Natural killer cell (primary cell): ENCODE results near the gene SH3BGR. TPM values are rescaled to one million over a fixed set of nuclear protein-coding genes. Genes with fewer than 3 reads are reported as not detected.

Source experiments
- ATAC-seq, 3 donors: fragments of 150-1000 bp in 2 of 3; fragments of 200-7000 bp in 1 of 3; cut with Tn5 transposase; 1 replicate in 1 of 3; 2 replicates in 2 of 3; pipeline ENCODE4 v1.10.0; 2021; ENCODE audit warnings: mild to moderate bottlenecking in 2 of 3, moderate library complexity in 2 of 3
- DNase-seq, 2 donors: peaks; one replicate each; pipeline versions ENCODE4 v3.0.0 to v3.0.0-alpha.2; 2013 to 2021; ENCODE audit warnings: mixed read lengths in 1 of 2
- H3K27ac ChIP-seq: one replicate; pipeline ENCODE4 v1.5.1; 2013; ENCODE audit warnings: mild to moderate bottlenecking, low read length
- H3K27me3 ChIP-seq: one replicate; pipeline ENCODE4 v1.6.1; 2013; ENCODE audit warnings: low read length; ENCODE audit not compliant: control insufficient read depth, insufficient read depth
- H3K36me3 ChIP-seq: one replicate; pipeline ENCODE4 v1.6.1; 2013; ENCODE audit warnings: low read length; ENCODE audit not compliant: control insufficient read depth, insufficient read depth
- H3K4me1 ChIP-seq: one replicate; pipeline ENCODE4 v1.6.1; 2013; ENCODE audit warnings: low read length; ENCODE audit not compliant: control insufficient read depth, insufficient read depth
- H3K4me3 ChIP-seq: one replicate; pipeline ENCODE4 v1.5.1; 2013; ENCODE audit warnings: low read length
- H3K9me3 ChIP-seq: one replicate; pipeline ENCODE4 v1.6.1; 2013; ENCODE audit warnings: low read length; ENCODE audit not compliant: control insufficient read depth, insufficient read depth
- H3K27ac Mint-ChIP-seq, 2 donors: one replicate each; pipeline ENCODE4 v1.8.0; 2022; ENCODE audit warnings: mild to moderate bottlenecking in 2 of 2, mixed read lengths in 2 of 2, moderate library complexity in 1 of 2
- H3K27me3 Mint-ChIP-seq, 2 donors: one replicate each; pipeline ENCODE4 v1.8.0; 2022; ENCODE audit warnings: low read depth in 2 of 2, mixed read lengths in 2 of 2
- H3K36me3 Mint-ChIP-seq: one replicate; pipeline ENCODE4 v1.8.0; 2022; ENCODE audit warnings: mixed read lengths
- H3K4me1 Mint-ChIP-seq, 2 donors: one replicate each; pipeline ENCODE4 v1.8.0; 2022; ENCODE audit warnings: mixed read lengths in 2 of 2
- H3K4me3 Mint-ChIP-seq: one replicate; pipeline ENCODE4 v1.8.0; 2022; ENCODE audit warnings: mild to moderate bottlenecking, moderate library complexity, mixed read lengths
- H3K9me3 Mint-ChIP-seq, 2 donors: one replicate each; pipeline ENCODE4 v1.8.0; 2022; ENCODE audit warnings: mixed read lengths in 2 of 2
- WGBS: methylation state at CpG from one replicate; pipeline ENCODE4 v1.1.7; 2013; ENCODE audit warnings: missing lambda C conversion rate; ENCODE audit not compliant: insufficient coverage; 5-methylcytosine and 5-hydroxymethylcytosine counted together
- intact Hi-C: fragments of 100-400 bp; cut with micrococcal nuclease; formaldehyde crosslinking; loops from one replicate; pipeline ENCODE4 v1.14.2; 2022
- total RNA-seq, 4 donors: library from RNA; stranded (reverse); fragments of 120-200 nt in 1 of 4; gene quantifications; one replicate each; pipeline versions ENCODE4 v1.2.3 to v1.2.4, GENCODE V29; 2013 to 2022
- TF ChIP-seq, protein P1 (sequence below): fragments of 200-600 bp; IDR thresholded peaks from one replicate; pipeline ENCODE4 v1.8.0; 2022; ENCODE audit warnings: antibody characterized with exemption

Gene SH3BGR
- total RNA-seq, 3 donors from 2014 or later (not counting 1 experiment from before 2014, with no cell fraction given) = 0.75 to 1.3 TPM; not detected in 1

DNA sequence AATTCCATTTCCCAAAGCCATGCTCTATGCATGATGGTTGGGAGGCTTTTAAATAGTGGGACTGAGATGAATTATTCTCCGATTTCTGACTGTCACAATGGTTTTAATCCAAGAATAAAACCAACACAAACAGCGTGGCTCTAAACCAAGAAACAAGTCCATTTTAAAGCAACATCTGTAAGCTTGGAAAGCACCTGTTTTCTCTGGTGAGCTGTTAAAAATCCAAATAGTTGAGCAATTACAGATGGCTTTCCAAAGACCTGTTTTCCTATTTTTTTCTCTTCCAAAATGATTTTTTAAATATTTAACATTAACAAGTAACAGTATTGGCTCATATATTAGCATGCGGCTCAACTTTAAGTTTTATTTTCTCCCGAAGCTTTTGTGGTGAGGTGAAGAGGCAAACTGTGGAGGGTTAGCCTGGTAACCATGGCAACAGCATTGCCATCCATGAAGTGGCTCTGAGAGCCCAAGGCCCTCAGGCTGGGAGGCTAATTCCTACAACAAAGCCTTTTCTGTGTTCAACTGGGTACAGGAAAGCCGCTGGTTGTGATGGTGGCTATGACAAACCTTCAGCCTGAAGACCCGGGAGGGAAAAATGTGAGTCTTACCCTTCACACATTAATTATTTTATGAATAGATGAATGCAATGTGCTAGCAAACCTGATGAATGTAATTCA lies 104.3 kb downstream of the SH3BGR start:
- 84% methylated on average over 5 of the region's 6 CpGs for WGBS
- TF ChIP-seq, protein P1, sequence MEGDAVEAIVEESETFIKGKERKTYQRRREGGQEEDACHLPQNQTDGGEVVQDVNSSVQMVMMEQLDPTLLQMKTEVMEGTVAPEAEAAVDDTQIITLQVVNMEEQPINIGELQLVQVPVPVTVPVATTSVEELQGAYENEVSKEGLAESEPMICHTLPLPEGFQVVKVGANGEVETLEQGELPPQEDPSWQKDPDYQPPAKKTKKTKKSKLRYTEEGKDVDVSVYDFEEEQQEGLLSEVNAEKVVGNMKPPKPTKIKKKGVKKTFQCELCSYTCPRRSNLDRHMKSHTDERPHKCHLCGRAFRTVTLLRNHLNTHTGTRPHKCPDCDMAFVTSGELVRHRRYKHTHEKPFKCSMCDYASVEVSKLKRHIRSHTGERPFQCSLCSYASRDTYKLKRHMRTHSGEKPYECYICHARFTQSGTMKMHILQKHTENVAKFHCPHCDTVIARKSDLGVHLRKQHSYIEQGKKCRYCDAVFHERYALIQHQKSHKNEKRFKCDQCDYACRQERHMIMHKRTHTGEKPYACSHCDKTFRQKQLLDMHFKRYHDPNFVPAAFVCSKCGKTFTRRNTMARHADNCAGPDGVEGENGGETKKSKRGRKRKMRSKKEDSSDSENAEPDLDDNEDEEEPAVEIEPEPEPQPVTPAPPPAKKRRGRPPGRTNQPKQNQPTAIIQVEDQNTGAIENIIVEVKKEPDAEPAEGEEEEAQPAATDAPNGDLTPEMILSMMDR = no peak
- Mint-ChIP-seq H3K36me3 (no peaks in the 10 kb centered on the region), H3K4me3 (no peak overlapping the region), H3K27me3 (peaks cover 0 to 22% of the 10 kb centered on the region in 2 donors), H3K27ac (no peak overlapping the region), H3K4me1 (no peaks in the 10 kb centered on the region), H3K9me3 (peaks cover 0 to 2% of the 10 kb centered on the region in 2 donors)
- no peak overlapping the region for H3K27ac ChIP-seq
- no peaks in the 10 kb centered on the region for H3K36me3 ChIP-seq
- no peaks in the 10 kb centered on the region for H3K9me3 ChIP-seq
- H3K27me3 ChIP-seq = no peaks in the 10 kb centered on the region
- no peaks in the 10 kb centered on the region for H3K4me1 ChIP-seq
- ATAC-seq (no peak), DNase-seq (no peak)
- intact Hi-C loops = no loop called here
- no peak overlapping the region for H3K4me3 ChIP-seq

DNA sequence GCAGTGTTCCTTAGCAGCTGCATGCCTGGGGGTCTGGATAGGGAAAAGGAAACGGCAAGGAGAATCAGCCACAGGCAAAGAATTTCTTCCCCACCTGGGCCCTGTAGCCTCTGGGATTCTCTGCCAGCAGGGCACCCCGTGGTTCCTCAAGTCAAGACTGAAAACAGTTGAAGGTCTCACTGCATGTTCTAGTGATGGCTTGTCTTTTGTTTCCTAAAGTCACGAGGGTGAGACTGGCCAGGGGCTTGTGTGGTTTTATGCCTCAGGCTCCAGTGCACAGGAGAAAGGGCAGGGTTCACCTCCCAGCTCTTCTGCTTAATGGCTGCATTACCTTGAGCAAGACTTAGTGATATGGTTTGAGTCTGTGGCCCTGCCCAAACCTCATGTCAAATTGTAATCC lies 107.7 kb downstream of the SH3BGR start:
- H3K36me3 Mint-ChIP-seq = no peaks in the 10 kb centered on the region
- H3K4me3 Mint-ChIP-seq = no peak overlapping the region
- 54% methylated on average over 3 of the region's 3 CpGs for WGBS
- H3K27ac Mint-ChIP-seq = no peak overlapping the region
- H3K27me3 Mint-ChIP-seq = no peaks in the 10 kb centered on the region
- Histone ChIP-seq H3K27me3 (no peaks in the 10 kb centered on the region), H3K9me3 (no peaks in the 10 kb centered on the region), H3K27ac (no peak overlapping the region), H3K4me3 (no peak overlapping the region), H3K36me3 (no peaks in the 10 kb centered on the region), H3K4me1 (no peaks in the 10 kb centered on the region)
- no peak for ATAC-seq
- intact Hi-C loops = no loop called here
- TF ChIP-seq, protein P1 = no peak
- H3K9me3 Mint-ChIP-seq = peaks cover 0 to 2% of the 10 kb centered on the region in 2 donors
- DNase-seq = no peak
- H3K4me1 Mint-ChIP-seq = no peaks in the 10 kb centered on the region

DNA sequence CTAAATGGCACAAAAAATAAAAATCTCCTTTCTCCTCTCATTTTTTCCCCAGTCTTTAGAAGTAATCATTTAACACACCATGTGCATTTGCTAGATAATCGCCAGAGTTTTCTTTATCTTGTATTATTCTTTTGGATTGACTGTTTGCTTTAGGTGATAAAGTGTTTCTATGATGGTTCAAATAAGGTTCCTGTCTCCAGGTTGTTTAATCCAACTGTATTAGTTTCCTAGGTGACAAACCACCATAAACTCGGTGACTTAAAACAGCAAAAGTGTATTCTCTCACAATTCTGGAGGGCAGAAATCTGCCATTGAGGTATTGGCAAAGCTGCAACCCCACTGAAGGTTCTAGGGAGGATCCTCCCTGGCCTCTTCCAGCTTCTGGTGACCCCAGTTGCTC lies 109.4 kb downstream of the SH3BGR start:
- H3K4me3 ChIP-seq = no peak overlapping the region
- no peaks in the 10 kb centered on the region for H3K9me3 ChIP-seq
- no peaks in the 10 kb centered on the region for H3K27me3 ChIP-seq
- no peaks in the 10 kb centered on the region for H3K36me3 Mint-ChIP-seq
- TF ChIP-seq, protein P1 = no peak
- H3K4me1 Mint-ChIP-seq = no peaks in the 10 kb centered on the region
- H3K9me3 Mint-ChIP-seq = peaks cover 0 to 2% of the 10 kb centered on the region in 2 donors
- H3K27ac Mint-ChIP-seq = no peak overlapping the region
- H3K27ac ChIP-seq = no peak overlapping the region
- ATAC-seq (no peak), DNase-seq (no peak)
- H3K4me3 Mint-ChIP-seq = no peak overlapping the region
- intact Hi-C loops = no loop called here
- H3K4me1 ChIP-seq = no peaks in the 10 kb centered on the region
- no peaks in the 10 kb centered on the region for H3K36me3 ChIP-seq
- H3K27me3 Mint-ChIP-seq = no peaks in the 10 kb centered on the region
- WGBS = 79% methylated on average over 1 of the region's 2 CpGs
